Endodermal cell (in vitro differentiated cells): Measurements from ENCODE around the gene PRKAR1A. TPM values are rescaled to one million over a fixed set of nuclear protein-coding genes. Genes with fewer than 3 reads are reported as not detected.
A peak's percentile ranks its signal among the peaks of the same experiment; 100 is the strongest.

Source experiments
- DNase-seq: peaks from one replicate; pipeline ENCODE4 v3.0.0-alpha.2; 2017
- H3K27ac ChIP-seq: 2 replicates; pipeline ENCODE4 v1.5.1; 2013; ENCODE audit warnings: mild to moderate bottlenecking, low read depth, low read length, moderate library complexity
- H3K27me3 ChIP-seq: 2 replicates; pipeline ENCODE4 v1.6.1; 2013; ENCODE audit warnings: mild to moderate bottlenecking, low read length, moderate library complexity; ENCODE audit not compliant: insufficient read depth, control insufficient read depth, poor library complexity, severe bottlenecking
- H3K36me3 ChIP-seq: 2 replicates; pipeline ENCODE4 v1.7.0; 2013; ENCODE audit warnings: mild to moderate bottlenecking, low read length, moderate library complexity; ENCODE audit not compliant: control insufficient read depth, insufficient read depth
- H3K4me1 ChIP-seq: one replicate; pipeline ENCODE4 v1.7.0; 2013; ENCODE audit warnings: low read length; ENCODE audit not compliant: control insufficient read depth, insufficient read depth
- H3K4me3 ChIP-seq: 2 replicates; pipeline ENCODE4 v1.5.1; 2013; ENCODE audit warnings: mild to moderate bottlenecking, low read length, moderate library complexity
- H3K9ac ChIP-seq: 2 replicates; pipeline ENCODE4 v1.6.1; 2013; ENCODE audit warnings: mild to moderate bottlenecking, low read length, moderate library complexity; ENCODE audit not compliant: poor library complexity, severe bottlenecking; ENCODE audit errors: extremely low read depth
- H3K9me3 ChIP-seq: 2 replicates; pipeline ENCODE4 v1.6.1; 2013; ENCODE audit warnings: mild to moderate bottlenecking, low read length, moderate library complexity; ENCODE audit not compliant: control insufficient read depth
- H3K27ac Mint-ChIP-seq: 2 replicates; pipeline ENCODE4 v1.8.0; 2020; ENCODE audit warnings: mixed read lengths
- H3K27me3 Mint-ChIP-seq: 2 replicates; pipeline ENCODE4 v1.8.0; 2021; ENCODE audit warnings: mild to moderate bottlenecking, mixed read lengths; ENCODE audit not compliant: insufficient read depth
- H3K36me3 Mint-ChIP-seq: 2 replicates; pipeline ENCODE4 v1.8.0; 2020; ENCODE audit warnings: low read depth, mixed read lengths
- H3K4me1 Mint-ChIP-seq: 2 replicates; pipeline ENCODE4 v1.8.0; 2020; ENCODE audit warnings: mixed read lengths
- H3K4me3 Mint-ChIP-seq: 2 replicates; pipeline ENCODE4 v1.8.0; 2020; ENCODE audit warnings: mild to moderate bottlenecking, moderate library complexity, mixed read lengths
- H3K9me3 Mint-ChIP-seq: 2 replicates; pipeline ENCODE4 v1.8.0; 2020; ENCODE audit warnings: mild to moderate bottlenecking, mixed read lengths
- CTCF ChIP-seq: fragments of 200-600 bp; sonication (generic); conservative IDR thresholded peaks from 2 replicates; pipeline ENCODE4 v1.5.0; 2021; ENCODE audit warnings: antibody characterized with exemption, mild to moderate bottlenecking
- WGBS, 2 experiments: methylation state at CpG; one replicate each; pipeline versions ENCODE4 v1.1.5 to v1.1.7; 2013; ENCODE audit warnings: missing lambda C conversion rate in 2 of 2, mixed read lengths in 1 of 2; ENCODE audit not compliant: insufficient coverage in 1 of 2, insufficient read length in 1 of 2; 5-methylcytosine and 5-hydroxymethylcytosine counted together
- total RNA-seq, 2 donors: library from RNA; stranded (reverse); fragmentation: NEBNext Ultra II Directional in 1 of 2; extraction: Animal tissue kit (Norgen Biotek cat#: 25700) in 1 of 2; gene quantifications; 2 replicates in 1 of 2; 3 replicates in 1 of 2; pipeline ENCODE4 v1.2.1, GENCODE V29; 2021

Gene PRKAR1A
- total RNA-seq, 2 donors from 2014 or later = 194 to 227 TPM

- WGBS, 2 experiments = 89 to 96% methylated on average over 4 to 5 of the region's 5 CpGs
- H3K9me3 Mint-ChIP-seq = peaks cover 26% of the 10 kb centered on the region
- H3K4me3 Mint-ChIP-seq = no peak overlapping the region
- no peaks in the 10 kb centered on the region for H3K27me3 Mint-ChIP-seq
- Histone ChIP-seq H3K4me1 (no peaks in the 10 kb centered on the region), H3K9ac (no peak overlapping the region), H3K36me3 (peaks cover 49% of the 10 kb centered on the region), H3K27ac (no peak overlapping the region), H3K27me3 (no peaks in the 10 kb centered on the region), H3K9me3 (peaks cover 32% of the 10 kb centered on the region), H3K4me3 (no peak overlapping the region)
- peak; percentile 43 for DNase-seq
- no peak for TF ChIP-seq CTCF
- H3K27ac Mint-ChIP-seq = no peak overlapping the region
- H3K4me1 Mint-ChIP-seq = no peaks in the 10 kb centered on the region
- peaks cover 58% of the 10 kb centered on the region for H3K36me3 Mint-ChIP-seq
Measured at GRCh38 chr17:68584581-68585303, 72.5 kb downstream of the PRKAR1A start.

GRCh38 chr17:68585643-68586042, 73.4 kb downstream of the PRKAR1A start:
- Histone ChIP-seq H3K4me1 (no peaks in the 10 kb centered on the region), H3K9ac (no peak overlapping the region), H3K27me3 (no peaks in the 10 kb centered on the region), H3K27ac (no peak overlapping the region), H3K4me3 (no peak overlapping the region), H3K36me3 (peaks cover 57% of the 10 kb centered on the region), H3K9me3 (peaks cover 41% of the 10 kb centered on the region)
- H3K4me1 Mint-ChIP-seq = no peaks in the 10 kb centered on the region
- TF ChIP-seq CTCF = no peak
- H3K27me3 Mint-ChIP-seq = no peaks in the 10 kb centered on the region
- H3K9me3 Mint-ChIP-seq = peaks cover 26% of the 10 kb centered on the region
- WGBS, 2 experiments = 88 to 92% methylated on average over 4 of the region's 4 CpGs
- no peak overlapping the region for H3K4me3 Mint-ChIP-seq
- peak; percentile 53 for DNase-seq
- no peak overlapping the region for H3K27ac Mint-ChIP-seq
- H3K36me3 Mint-ChIP-seq = peaks cover 63% of the 10 kb centered on the region

DNA sequence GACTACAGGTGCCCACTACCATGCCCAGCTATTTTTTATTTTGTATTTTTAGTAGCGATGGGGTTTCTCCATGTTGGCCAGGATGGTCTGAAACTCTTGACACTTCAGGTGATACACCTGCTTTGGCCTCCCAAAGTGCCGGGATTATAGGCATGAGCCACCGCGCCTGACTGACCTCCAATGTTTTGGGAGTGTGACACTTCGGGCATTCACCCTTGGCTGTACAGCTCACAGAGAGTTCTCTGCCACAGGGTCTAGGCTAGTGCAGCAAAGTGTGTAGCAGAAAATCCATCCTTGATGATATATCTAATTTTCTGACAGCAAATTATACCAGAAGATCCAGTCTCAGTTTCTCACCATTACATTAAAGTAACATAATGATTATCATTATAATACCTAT, 74.8 kb downstream of the PRKAR1A start:
- Histone ChIP-seq H3K9ac (no peak overlapping the region), H3K4me3 (peak overlapping the region; percentile 38), H3K36me3 (peaks cover 63% of the 10 kb centered on the region), H3K27ac (no peak overlapping the region), H3K9me3 (peaks cover 48% of the 10 kb centered on the region), H3K4me1 (no peaks in the 10 kb centered on the region), H3K27me3 (no peaks in the 10 kb centered on the region)
- peaks cover 72% of the 10 kb centered on the region for H3K36me3 Mint-ChIP-seq
- peaks cover 31% of the 10 kb centered on the region for H3K9me3 Mint-ChIP-seq
- H3K4me3 Mint-ChIP-seq = no peak overlapping the region
- no peaks in the 10 kb centered on the region for H3K4me1 Mint-ChIP-seq
- no peak overlapping the region for H3K27ac Mint-ChIP-seq
- WGBS, 2 experiments = 95 to 98% methylated on average over 5 of the region's 5 CpGs
- no peaks in the 10 kb centered on the region for H3K27me3 Mint-ChIP-seq
- TF ChIP-seq CTCF = no peak
- peak; percentile 17 for DNase-seq
